Stimulated activated CD8-positive, alpha-beta memory T cell treated with anti-CD3 and anti-CD28 coated beads, Interleukin-7, amount 100 ng/mL, for 24 hours (primary cell): Measurements from ENCODE around the gene GSTA3.
"Not testable (repeated sequence)": the region's sequence is repeated elsewhere in the genome, so short reads cannot be mapped to it uniquely, and the experiment has no call there.

Source experiments
- DNase-seq: peaks from one replicate; pipeline ENCODE4 v3.0.0-alpha.2; 2020; ENCODE audit warnings: low read depth

GSTA3 gene

GRCh38 chr6:52910091-52910490 lies 593 bp upstream of the GSTA3 start:
- no peak for DNase-seq

GRCh38 chr6:52909131-52909530 lies 367 bp downstream of the GSTA3 start:
- no peak for DNase-seq

- DNase-seq = no peak
These were observed 972 bp downstream of the GSTA3 start for GRCh38 chr6:52908526-52908925.

GRCh38 chr6:52904562-52905279 lies 4.8 kb downstream of the GSTA3 start:
- DNase-seq = no peak

GRCh38 chr6:52900536-52900935 lies 9.0 kb downstream of the GSTA3 start:
- no peak for DNase-seq

GRCh38 chr6:52895790-52896189 lies 13.7 kb downstream of the GSTA3 start:
- not testable (repeated sequence) for DNase-seq

GRCh38 chr6:52894285-52894684 lies 15.2 kb downstream of the GSTA3 start:
- DNase-seq = no peak

- no peak for DNase-seq
These were observed 15.7 kb downstream of the GSTA3 start for GRCh38 chr6:52893803-52894202.

- no peak for DNase-seq
These were observed 16.3 kb downstream of the GSTA3 start for GRCh38 chr6:52893221-52893620.

GRCh38 chr6:52890018-52890417 lies 19.5 kb downstream of the GSTA3 start:
- no peak for DNase-seq

- DNase-seq = no peak
These were observed 21.5 kb downstream of the GSTA3 start for GRCh38 chr6:52887910-52888524.

GRCh38 chr6:52881996-52882841 lies 27.3 kb downstream of the GSTA3 start:
- peak; percentile 29 for DNase-seq

- DNase-seq = no peak
These were observed 27.9 kb downstream of the GSTA3 start for GRCh38 chr6:52881662-52881995.

- no peak for DNase-seq
These were observed 31.7 kb downstream of the GSTA3 start for GRCh38 chr6:52877786-52878185.

- no peak for DNase-seq
These were observed 32.3 kb downstream of the GSTA3 start for GRCh38 chr6:52877168-52877567.

GRCh38 chr6:52876056-52876787 lies 33.3 kb downstream of the GSTA3 start:
- DNase-seq = no peak

GRCh38 chr6:52872031-52872430 lies 37.5 kb downstream of the GSTA3 start:
- no peak for DNase-seq

- no peak for DNase-seq
These were observed 37.9 kb downstream of the GSTA3 start for GRCh38 chr6:52871621-52872020.

- DNase-seq = not testable (repeated sequence)
These were observed 39.0 kb downstream of the GSTA3 start for GRCh38 chr6:52870335-52871091.

GRCh38 chr6:52868899-52869298 lies 40.6 kb downstream of the GSTA3 start:
- not testable (repeated sequence) for DNase-seq

- DNase-seq = no peak
These were observed 41.3 kb downstream of the GSTA3 start for GRCh38 chr6:52868240-52868639.

- DNase-seq = not testable (repeated sequence)
These were observed 48.3 kb downstream of the GSTA3 start for GRCh38 chr6:52861151-52861550.
